ENCODE data around the gene PPP1R3E.

The PPP1R3E gene

GRCh38 chr14:23301969-23302289 is 730 bp downstream of the PPP1R3E start:
- TF ChIP-seq TAF1 (IDR thresholded peaks at IDR 0.05; ENCODE audit: low read depth): peak; percentile 49
- 0 out of 2 replicates have a peak, but pooled peaks have one; percentile 22 for TF ChIP-seq YY1 (IDR thresholded peaks at IDR 0.05; ENCODE audit: low read depth)
- no peak for TF ChIP-seq ZBTB7A (IDR thresholded peaks at IDR 0.05; ENCODE audit: low read depth)
- peak; percentile 96 for TF ChIP-seq MAX (IDR thresholded peaks at IDR 0.05)
- TF ChIP-seq CEBPB (IDR thresholded peaks at IDR 0.05): no peak

- TF ChIP-seq MAX (IDR thresholded peaks at IDR 0.05) (peak; percentile 75), YY1 (IDR thresholded peaks at IDR 0.05; ENCODE audit: low read depth) (no peak), TCF12 (IDR thresholded peaks at IDR 0.05; ENCODE audit: low read depth) (0 out of 2 replicates have a peak, but pooled peaks have one; percentile 13), NFIC (IDR thresholded peaks at IDR 0.05) (no peak), EGR1 (IDR thresholded peaks at IDR 0.05) (peak; percentile 79), CREB1 (IDR thresholded peaks at IDR 0.05; ENCODE audit: low read depth) (0 out of 2 replicates have a peak, but pooled peaks have one; percentile 17), USF1 (IDR thresholded peaks at IDR 0.05) (peak; percentile 85)
These were observed 1.2 kb downstream of the PPP1R3E start for GRCh38 chr14:23301288-23301968.

GRCh38 chr14:23300687-23301223 is 1.9 kb downstream of the PPP1R3E start:
- TF ChIP-seq ZBTB7A (IDR thresholded peaks at IDR 0.05; ENCODE audit: low read depth): no peak
- no peak for TF ChIP-seq YY1 (IDR thresholded peaks at IDR 0.05; ENCODE audit: low read depth)
- no peak for TF ChIP-seq MAX (IDR thresholded peaks at IDR 0.05)
- TF ChIP-seq TCF12 (IDR thresholded peaks at IDR 0.05; ENCODE audit: low read depth): no peak
- TF ChIP-seq RAD21 (IDR thresholded peaks at IDR 0.05; ENCODE audit: low read depth): no peak
- TF ChIP-seq FOXM1 (IDR thresholded peaks at IDR 0.05; ENCODE audit: borderline replicate concordance, low read depth): no peak
- TF ChIP-seq USF1 (IDR thresholded peaks at IDR 0.05): no peak
- TF ChIP-seq REST (IDR thresholded peaks at IDR 0.05; ENCODE audit: low read depth): no peak
- no peak for TF ChIP-seq CEBPB (IDR thresholded peaks at IDR 0.05)
- no peak for TF ChIP-seq TAF1 (IDR thresholded peaks at IDR 0.05; ENCODE audit: low read depth)
- TF ChIP-seq TEAD4 (IDR thresholded peaks at IDR 0.05): no peak
- no peak for TF ChIP-seq NFIC (IDR thresholded peaks at IDR 0.05)
- no peak for TF ChIP-seq CREB1 (IDR thresholded peaks at IDR 0.05; ENCODE audit: low read depth)
- no peak for TF ChIP-seq EP300 (IDR thresholded peaks at IDR 0.05; ENCODE audit: borderline replicate concordance)
- no peak for TF ChIP-seq EGR1 (IDR thresholded peaks at IDR 0.05)

- TF ChIP-seq CREB1 (IDR thresholded peaks at IDR 0.05; ENCODE audit: low read depth) (no peak), YY1 (IDR thresholded peaks at IDR 0.05; ENCODE audit: low read depth) (no peak), MAX (IDR thresholded peaks at IDR 0.05) (no peak), TCF12 (IDR thresholded peaks at IDR 0.05; ENCODE audit: low read depth) (no peak), REST (IDR thresholded peaks at IDR 0.05; ENCODE audit: low read depth) (no peak), CEBPB (IDR thresholded peaks at IDR 0.05) (no peak)
These were observed 2.5 kb downstream of the PPP1R3E start for GRCh38 chr14:23299986-23300686.

GRCh38 chr14:23299211-23299957 is 3.3 kb downstream of the PPP1R3E start:
- TF ChIP-seq RAD21 (IDR thresholded peaks at IDR 0.05; ENCODE audit: low read depth) (peak; percentile 23; the same call in 1 of the 2 replicates), MAX (IDR thresholded peaks at IDR 0.05) (no peak)
